Ishikawa (cell line): ENCODE measurements around the gene COLQ.

Experiments
- EGR1 ChIP-seq: IDR thresholded peaks from 2 replicates; pipeline ENCODE4 v1.6.1; 2012
- MAX ChIP-seq: IDR thresholded peaks from 2 replicates; pipeline ENCODE4 v1.6.1; 2012
- NFIC ChIP-seq: IDR thresholded peaks from 2 replicates; pipeline ENCODE4 v1.6.1; 2012
- RAD21 ChIP-seq: IDR thresholded peaks from 2 replicates; pipeline ENCODE4 v1.6.1; 2012; ENCODE audit warnings: low read depth
- REST ChIP-seq: IDR thresholded peaks from 2 replicates; pipeline ENCODE4 v1.6.1; 2012; ENCODE audit warnings: low read depth, mild to moderate bottlenecking
- TAF1 ChIP-seq: IDR thresholded peaks from 2 replicates; pipeline ENCODE4 v1.6.1; 2012; ENCODE audit warnings: low read depth, mild to moderate bottlenecking
- TEAD4 ChIP-seq: IDR thresholded peaks from 2 replicates; pipeline ENCODE4 v1.6.1; 2012
- USF1 ChIP-seq: IDR thresholded peaks from 2 replicates; pipeline ENCODE4 v1.6.1; 2012
- YY1 ChIP-seq: IDR thresholded peaks from 2 replicates; pipeline ENCODE4 v1.6.1; 2012; ENCODE audit warnings: low read depth
- ZBTB7A ChIP-seq: IDR thresholded peaks from 2 replicates; pipeline ENCODE4 v1.6.1; 2012; ENCODE audit warnings: low read depth

DNA sequence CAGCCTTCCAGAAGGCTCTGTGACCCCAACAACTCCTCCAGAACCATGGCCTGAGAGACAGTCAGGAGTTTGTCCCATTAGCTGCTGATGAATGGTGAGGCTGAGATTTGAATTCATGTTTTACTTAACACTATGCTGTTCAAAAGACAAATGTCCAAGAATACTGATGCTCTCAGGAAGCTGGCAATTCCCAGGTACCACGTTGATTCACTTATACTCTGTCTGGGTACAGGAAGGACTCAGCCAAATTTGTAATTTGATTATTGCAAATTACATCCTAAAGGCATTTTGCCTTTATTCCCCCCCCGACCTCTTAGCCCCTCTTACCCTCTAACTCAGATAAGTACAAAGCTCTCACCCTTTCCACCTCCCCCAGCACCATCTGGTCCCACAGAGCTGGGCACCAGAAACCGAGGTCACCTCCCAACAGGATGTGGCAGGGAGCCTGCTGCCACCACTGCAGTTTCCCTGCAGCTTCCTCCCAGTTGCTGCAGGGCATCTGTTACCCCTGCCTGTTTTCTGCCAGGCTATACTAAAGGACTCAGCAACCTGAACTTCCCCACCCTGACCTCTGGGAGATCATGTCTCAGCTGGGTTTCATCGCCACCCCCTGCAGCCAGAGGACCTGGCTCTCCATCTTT is 60.5 kb downstream of the COLQ start:
- no peak for TF ChIP-seq MAX
- TF ChIP-seq REST: no peak
- TF ChIP-seq EGR1: no peak
- no peak for TF ChIP-seq TAF1
- no peak for TF ChIP-seq YY1
- no peak for TF ChIP-seq TEAD4
- no peak for TF ChIP-seq NFIC
- TF ChIP-seq USF1: no peak
- no peak for TF ChIP-seq ZBTB7A
- TF ChIP-seq RAD21: no peak
